ENCODE results near the gene CDH6. TPM values are rescaled to one million over a fixed set of nuclear protein-coding genes. Genes with fewer than 3 reads are reported as not detected.

The CDH6 gene
- total and polyA plus RNA-seq, 10 donors: 0.11 to 2.7 (median 0.60) TPM

DNA sequence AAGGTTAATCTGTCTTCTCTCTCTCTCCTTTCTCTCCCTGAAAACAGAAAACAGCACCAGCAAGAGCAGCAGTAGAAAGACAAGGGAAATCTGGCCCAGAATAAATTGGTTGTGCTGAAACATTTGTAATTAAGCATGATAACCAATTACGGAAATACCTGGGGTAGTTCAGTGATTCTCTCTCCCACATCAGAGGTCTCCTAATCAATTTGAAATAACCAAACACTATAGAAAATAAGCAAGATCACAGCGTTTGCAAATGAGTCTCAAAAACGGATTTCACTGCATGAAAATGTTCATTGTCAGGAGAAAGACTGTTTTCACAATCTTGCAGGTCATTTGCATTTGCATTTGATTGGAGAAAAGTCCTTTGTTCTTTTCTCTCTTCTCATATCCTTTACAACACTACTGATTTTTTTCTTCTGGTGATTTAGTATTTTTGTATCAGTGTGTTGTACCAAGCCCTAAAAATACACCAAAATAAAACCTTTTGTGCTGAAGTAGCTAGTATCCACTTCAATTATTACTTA lies 36.8 kb upstream of the CDH6 start:
- no peak for DNase-seq

DNA sequence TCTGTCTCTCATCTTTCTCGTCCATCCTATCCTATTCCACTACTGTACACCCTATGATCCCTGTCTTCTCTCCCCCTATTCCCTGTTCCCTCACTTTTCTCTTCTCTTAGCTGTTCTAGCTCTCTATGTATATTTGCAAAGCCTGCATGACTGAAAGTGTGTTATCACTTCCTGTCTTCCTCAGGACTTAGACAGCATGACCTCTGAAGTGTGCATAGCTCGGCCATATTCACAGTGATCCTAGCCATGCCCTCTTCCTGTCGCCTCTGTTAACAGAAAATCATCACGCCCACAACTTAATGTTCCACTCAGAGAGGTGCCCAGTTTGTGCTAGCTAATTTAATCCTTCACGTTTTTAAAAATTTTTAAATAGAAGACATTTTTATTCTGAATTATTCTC lies 35.8 kb upstream of the CDH6 start:
- no peak for DNase-seq
- Histone ChIP-seq H3K4me1 (no peaks in the 10 kb centered on the region), H3K4me3 (no peak overlapping the region), H3K36me3 (no peaks in the 10 kb centered on the region), H3K27ac (no peak overlapping the region), H3K9me3 (no peaks in the 10 kb centered on the region), H3K27me3 (replicated peaks in 1 of 7) (no peaks in the 10 kb centered on the region)
- intact Hi-C loops (cut with DNase I; ENCODE audit: low total_unique reads): no loop called here
- 45 to 65% (median 54%) methylated on average over 5 of the region's 5 CpGs for WGBS, 5 donors
- TF ChIP-seq, protein P1, sequence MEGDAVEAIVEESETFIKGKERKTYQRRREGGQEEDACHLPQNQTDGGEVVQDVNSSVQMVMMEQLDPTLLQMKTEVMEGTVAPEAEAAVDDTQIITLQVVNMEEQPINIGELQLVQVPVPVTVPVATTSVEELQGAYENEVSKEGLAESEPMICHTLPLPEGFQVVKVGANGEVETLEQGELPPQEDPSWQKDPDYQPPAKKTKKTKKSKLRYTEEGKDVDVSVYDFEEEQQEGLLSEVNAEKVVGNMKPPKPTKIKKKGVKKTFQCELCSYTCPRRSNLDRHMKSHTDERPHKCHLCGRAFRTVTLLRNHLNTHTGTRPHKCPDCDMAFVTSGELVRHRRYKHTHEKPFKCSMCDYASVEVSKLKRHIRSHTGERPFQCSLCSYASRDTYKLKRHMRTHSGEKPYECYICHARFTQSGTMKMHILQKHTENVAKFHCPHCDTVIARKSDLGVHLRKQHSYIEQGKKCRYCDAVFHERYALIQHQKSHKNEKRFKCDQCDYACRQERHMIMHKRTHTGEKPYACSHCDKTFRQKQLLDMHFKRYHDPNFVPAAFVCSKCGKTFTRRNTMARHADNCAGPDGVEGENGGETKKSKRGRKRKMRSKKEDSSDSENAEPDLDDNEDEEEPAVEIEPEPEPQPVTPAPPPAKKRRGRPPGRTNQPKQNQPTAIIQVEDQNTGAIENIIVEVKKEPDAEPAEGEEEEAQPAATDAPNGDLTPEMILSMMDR (IDR thresholded peaks at IDR 0.05 in 8 of 11, conservative IDR thresholded peaks at IDR 0.05 in 3 of 11): no peak
- TF ChIP-seq POLR2A (IDR thresholded peaks at IDR 0.05): no peak
- no peak for TF ChIP-seq POLR2AphosphoS5 (IDR thresholded peaks at IDR 0.05)

More for the DNA sequence above, 36.8 kb upstream of the CDH6 start:
- Histone ChIP-seq H3K36me3 (no peaks in the 10 kb centered on the region), H3K4me3 (no peak overlapping the region), H3K27ac (no peak overlapping the region), H3K9me3 (no peaks in the 10 kb centered on the region), H3K27me3 (replicated peaks in 1 of 7) (no peaks in the 10 kb centered on the region), H3K4me1 (no peaks in the 10 kb centered on the region)
- 66 to 72% (median 71%) methylated on average over 3 of the region's 3 CpGs for WGBS, 5 donors
- TF ChIP-seq POLR2A (IDR thresholded peaks at IDR 0.05) (no peak), POLR2AphosphoS5 (IDR thresholded peaks at IDR 0.05) (no peak)
- TF ChIP-seq, protein P1 (IDR thresholded peaks at IDR 0.05 in 8 of 11, conservative IDR thresholded peaks at IDR 0.05 in 3 of 11): no peak
- intact Hi-C loops (cut with DNase I; ENCODE audit: low total_unique reads): no loop called here

DNA sequence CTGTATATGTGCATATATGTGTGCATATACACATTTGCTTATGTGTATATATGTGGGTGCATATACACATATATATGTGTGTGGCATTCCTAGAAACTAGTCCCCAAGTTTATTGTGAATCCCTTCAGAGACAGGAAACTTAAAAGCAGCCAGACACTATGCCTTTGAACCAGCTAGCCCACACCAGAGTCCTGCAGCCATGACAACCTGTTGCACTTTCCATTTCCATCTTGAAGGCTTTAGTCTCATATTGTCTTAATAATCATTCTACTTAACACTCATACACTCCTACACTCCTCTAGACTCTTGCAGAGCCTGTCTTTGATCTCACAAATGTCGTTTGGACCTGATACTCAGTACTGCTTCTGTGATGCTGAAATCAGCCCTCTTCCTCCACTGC lies 34.8 kb upstream of the CDH6 start:
- TF ChIP-seq, protein P1 (IDR thresholded peaks at IDR 0.05 in 8 of 11, conservative IDR thresholded peaks at IDR 0.05 in 3 of 11): no peak
- TF ChIP-seq POLR2A (IDR thresholded peaks at IDR 0.05) (no peak), POLR2AphosphoS5 (IDR thresholded peaks at IDR 0.05) (no peak)

DNA sequence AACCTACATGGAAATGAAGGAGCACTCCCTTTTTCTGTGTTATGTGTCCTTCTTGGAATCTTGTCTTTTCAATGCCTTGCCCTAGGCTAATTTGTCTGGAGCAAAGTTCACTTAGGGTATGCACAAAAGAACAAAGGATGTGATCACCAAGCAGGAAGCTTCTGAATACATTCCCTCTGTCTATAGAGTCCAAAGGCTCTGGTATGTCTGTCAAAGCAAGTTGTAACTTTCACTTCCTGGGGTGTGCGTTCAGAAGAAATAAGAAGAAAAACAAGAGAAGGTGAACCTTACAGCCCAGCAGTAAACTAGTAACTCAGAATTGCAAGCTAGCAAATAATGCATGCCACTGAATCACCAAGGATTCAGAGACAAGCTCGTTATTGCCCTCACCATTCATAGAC lies 31.7 kb upstream of the CDH6 start:
- H3K36me3 ChIP-seq: no peaks in the 10 kb centered on the region
- WGBS, 5 donors: 18 to 40% (median 27%) methylated on average over 2 of the region's 2 CpGs
- no peaks in the 10 kb centered on the region for H3K9me3 ChIP-seq
- TF ChIP-seq, protein P1 (IDR thresholded peaks at IDR 0.05 in 8 of 11, conservative IDR thresholded peaks at IDR 0.05 in 3 of 11): no peak
- TF ChIP-seq POLR2A (IDR thresholded peaks at IDR 0.05) (no peak), POLR2AphosphoS5 (IDR thresholded peaks at IDR 0.05) (no peak)
- H3K27ac ChIP-seq: no peak overlapping the region
- H3K4me1 ChIP-seq: no peaks in the 10 kb centered on the region
- no peaks in the 10 kb centered on the region for H3K27me3 ChIP-seq (replicated peaks in 1 of 7)
- H3K4me3 ChIP-seq: no peak overlapping the region
- no peak for DNase-seq
- intact Hi-C loops (cut with DNase I; ENCODE audit: low total_unique reads): no loop called here

More for the DNA sequence above, 34.8 kb upstream of the CDH6 start:
- DNase-seq: no peak
- intact Hi-C loops (cut with DNase I; ENCODE audit: low total_unique reads): no loop called here
- Histone ChIP-seq H3K9me3 (no peaks in the 10 kb centered on the region), H3K36me3 (no peaks in the 10 kb centered on the region), H3K4me1 (no peaks in the 10 kb centered on the region), H3K4me3 (no peak overlapping the region), H3K27me3 (replicated peaks in 1 of 7) (no peaks in the 10 kb centered on the region), H3K27ac (no peak overlapping the region)
- 34 to 63% (median 46%) methylated on average over 1 of the region's 1 CpG for WGBS, 5 donors

All from spleen (tissue), 11 donors.